A673 (cell line): Measurements from ENCODE around the gene FAM13C. TPM values are rescaled to one million over a fixed set of nuclear protein-coding genes. Genes with fewer than 3 reads are reported as not detected.

Experiments
- BruUV-seq: library from RNA; stranded (reverse); fragments of 400-500 nt; replicated peaks from 2 replicates; lab custom pipeline; 2021; lab: Mats Ljungman, UMichigan
- CTCF ChIA-PET: fragments of 300-600 bp; sonication (Branson Sonifier 250); formaldehyde crosslinking; loops from one replicate; lab custom pipeline; 2022; ENCODE audit warnings: antibody characterized with exemption; lab: Charles Lee
- POLR2A ChIA-PET: fragments of 300-600 bp; sonication (Branson Sonifier 250); formaldehyde crosslinking; loops from one replicate; lab custom pipeline; 2022; ENCODE audit warnings: antibody characterized with exemption; ENCODE audit not compliant: low non-redundant PET; lab: Charles Lee
- DNase-seq: peaks from one replicate; pipeline ENCODE4 v3.0.0-alpha.2; 2015; ENCODE audit warnings: low spot score
- H3K27ac ChIP-seq: fragments of 200-600 bp; sonication (generic); 2 replicates; pipeline ENCODE4 v1.5.1; 2016; ENCODE audit warnings: mixed run types, low read depth, mild to moderate bottlenecking, mixed read lengths, antibody characterized with exemption, low read length; ENCODE audit not compliant: poor library complexity, severe bottlenecking
- H3K27me3 ChIP-seq: fragments of 200-600 bp; sonication (generic); replicated peaks from 2 replicates; pipeline ENCODE4 v1.6.1; 2017; ENCODE audit warnings: mixed run types, low read depth, mild to moderate bottlenecking, mixed read lengths, antibody characterized with exemption, low read length; ENCODE audit not compliant: insufficient read depth, poor library complexity
- H3K36me3 ChIP-seq: fragments of 200-600 bp; sonication (generic); 2 replicates; pipeline ENCODE4 v1.6.1; 2016; ENCODE audit warnings: mixed run types, mild to moderate bottlenecking, mixed read lengths, antibody characterized with exemption, low read length; ENCODE audit not compliant: insufficient read depth, poor library complexity, severe bottlenecking
- H3K4me1 ChIP-seq: fragments of 200-600 bp; sonication (generic); 2 replicates; pipeline ENCODE4 v1.6.1; 2017; ENCODE audit warnings: mixed run types, mild to moderate bottlenecking, mixed read lengths, antibody characterized with exemption, low read length; ENCODE audit not compliant: insufficient read depth, poor library complexity, severe bottlenecking
- H3K4me3 ChIP-seq: fragments of 200-600 bp; sonication (generic); 2 replicates; pipeline ENCODE4 v1.5.1; 2016; ENCODE audit warnings: low read depth, mixed run types, mild to moderate bottlenecking, mixed read lengths, low read length; ENCODE audit not compliant: poor library complexity, severe bottlenecking
- H3K9me3 ChIP-seq: fragments of 200-600 bp; sonication (generic); 2 replicates; pipeline ENCODE4 v1.6.1; 2016; ENCODE audit warnings: mixed run types, low read depth, mild to moderate bottlenecking, mixed read lengths, antibody characterized with exemption, low read length; ENCODE audit not compliant: poor library complexity, severe bottlenecking
- CTCF ChIP-seq: fragments of 300-800, 200-600 bp; sonication (generic); conservative IDR thresholded peaks from 2 replicates; pipeline ENCODE4 v1.5.1; 2017; ENCODE audit warnings: low read depth, mild to moderate bottlenecking, antibody characterized with exemption, low read length, moderate library complexity, mixed read lengths
- EZH2 ChIP-seq: fragments of 200-600 bp; sonication (generic); IDR thresholded peaks from 2 replicates; pipeline ENCODE4 v1.6.1; 2017; ENCODE audit warnings: borderline replicate concordance, low read depth, mild to moderate bottlenecking, mixed read lengths, antibody characterized with exemption, low read length; ENCODE audit not compliant: poor library complexity, severe bottlenecking
- intact Hi-C: fragments of 100-400 bp; cut with micrococcal nuclease; formaldehyde crosslinking; loops from one replicate; pipeline ENCODE4 v1.10.0; 2022; ENCODE audit not compliant: unreplicated experiment
- total RNA-seq: library from RNA; stranded (reverse); gene quantifications from 2 replicates; pipeline ENCODE4 v1.2.3, GENCODE V29; 2021

The FAM13C gene
- total RNA-seq, 1 experiment from 2014 or later, result 21.2 TPM

DNA sequence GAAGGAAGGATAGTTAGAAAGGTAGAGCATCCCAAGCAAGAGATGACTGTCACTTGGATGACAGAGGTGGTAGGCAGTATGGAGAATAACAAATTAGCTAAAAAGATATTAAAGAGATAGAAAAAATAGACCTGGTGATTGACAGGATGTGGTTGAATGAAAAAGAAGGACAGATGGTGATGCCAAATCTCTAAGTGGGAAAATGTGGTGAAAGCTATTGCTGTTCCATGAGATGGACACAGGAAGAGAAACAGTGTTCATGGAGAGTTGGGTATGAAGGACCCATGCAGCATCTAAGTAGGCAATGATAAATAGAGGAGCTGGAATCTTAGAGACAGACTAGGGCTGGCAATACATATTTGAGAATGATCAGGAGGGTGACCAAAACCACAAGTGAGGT lies 30.7 kb downstream of the FAM13C start:
- Histone ChIP-seq H3K27me3 (no peaks in the 10 kb centered on the region), H3K27ac (no peak overlapping the region), H3K36me3 (no peaks in the 10 kb centered on the region), H3K4me3 (no peak overlapping the region), H3K4me1 (peaks cover under 1% of the 10 kb centered on the region), H3K9me3 (no peaks in the 10 kb centered on the region)
- no TSS peak for BruUV-seq
- no peak for DNase-seq
- intact Hi-C loops, result no loop called here
- ChIA-PET CTCF (no interaction called here), POLR2A (no interaction called here)
- no peak for TF ChIP-seq EZH2
- TF ChIP-seq CTCF, result no peak

- Histone ChIP-seq H3K4me3 (no peak overlapping the region), H3K27me3 (no peaks in the 10 kb centered on the region), H3K4me1 (peaks cover under 1% of the 10 kb centered on the region), H3K36me3 (no peaks in the 10 kb centered on the region), H3K27ac (no peak overlapping the region), H3K9me3 (no peaks in the 10 kb centered on the region)
- DNase-seq, result no peak
- intact Hi-C loops, result no loop called here
- ChIA-PET CTCF (no interaction called here), POLR2A (interaction anchor here (0.6 kb wide), 1 partner anchor 10 kb away, joined by 3 read pairs; no protein-coding TSS in a partner anchor)
- no peak for TF ChIP-seq EZH2
- no peak for TF ChIP-seq CTCF
- no TSS peak for BruUV-seq
Observed at GRCh38 chr10:59325116-59325515, 37.2 kb downstream of the FAM13C start.

DNA sequence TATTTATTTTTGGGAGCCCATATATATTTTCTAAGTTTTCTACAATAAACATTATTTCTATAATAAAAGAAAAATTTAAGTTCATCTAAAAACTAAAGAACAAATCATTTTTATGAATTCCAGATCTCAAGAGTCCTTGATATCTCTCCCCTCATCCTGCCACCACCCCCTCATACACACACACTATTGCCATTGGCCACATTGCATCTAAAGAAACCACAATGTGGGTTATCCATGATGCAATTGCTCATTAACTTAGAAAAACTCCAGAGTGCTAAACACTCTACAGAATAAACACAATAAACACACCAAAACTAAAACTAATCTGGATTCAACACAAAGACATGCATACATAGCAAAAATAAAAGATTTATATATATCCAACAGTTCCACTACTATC lies 37.8 kb downstream of the FAM13C start:
- intact Hi-C loops, result no loop called here
- Histone ChIP-seq H3K4me3 (no peak overlapping the region), H3K27me3 (no peaks in the 10 kb centered on the region), H3K27ac (no peak overlapping the region), H3K36me3 (no peaks in the 10 kb centered on the region), H3K9me3 (no peaks in the 10 kb centered on the region), H3K4me1 (peaks cover 6% of the 10 kb centered on the region)
- TF ChIP-seq EZH2 (no peak), CTCF (no peak)
- ChIA-PET CTCF (no interaction called here), POLR2A (no interaction called here)
- BruUV-seq, result no TSS peak
- DNase-seq, result no peak
